Gastrocnemius medialis (tissue), 4 donors: ENCODE measurements around the gene FYN.

Experiments used
- CTCF ChIP-seq, 5 experiments: fragments of 450-650 bp in 3 of 5; fragments of 200-600 bp in 2 of 5; sonication (generic) in 2 of 5; IDR thresholded peaks in 4 of 5; conservative IDR thresholded peaks in 1 of 5; 1 replicate in 4 of 5; 2 replicates in 1 of 5; pipeline ENCODE4 v1.5.1; 2016 to 2019; ENCODE audit warnings: antibody characterized with exemption in 5 of 5, mild to moderate bottlenecking in 3 of 5, moderate library complexity in 3 of 5
- POLR2A ChIP-seq, 2 donors: fragments of 450-650 bp; IDR thresholded peaks; one replicate each; pipeline ENCODE4 v1.6.1; 2017; ENCODE audit warnings: antibody characterized with exemption in 2 of 2, mild to moderate bottlenecking in 2 of 2, moderate library complexity in 2 of 2

- TF ChIP-seq POLR2A (IDR thresholded peaks at IDR 0.05) = no peak
- no peak for TF ChIP-seq CTCF (IDR thresholded peaks at IDR 0.05 in 4 of 5, conservative IDR thresholded peaks at IDR 0.05 in 1 of 5)
Observed at GRCh38 chr6:111702268-111702667, 171.0 kb downstream of the FYN start.
